ENCODE data around the gene PPP1R2C. TPM values are rescaled to one million over a fixed set of nuclear protein-coding genes. Genes with fewer than 3 reads are reported as not detected.

Gene PPP1R2C
- total RNA-seq, 1 donor = not detected

- no peak overlapping the region for H3K4me3 ChIP-seq (ENCODE audit: low read depth, low read length)
- TF ChIP-seq CTCF (IDR thresholded peaks at IDR 0.05; ENCODE audit: insufficient read depth, low read depth, low read length) = no peak
- no peak for DNase-seq (ENCODE audit: low read depth)
Measured at GRCh38 chrX:42754115-42754514, 23.8 kb downstream of the PPP1R2C start.

GRCh38 chrX:42752730-42753129, 25.2 kb downstream of the PPP1R2C start:
- DNase-seq (ENCODE audit: low read depth) = no peak
- no peak for TF ChIP-seq CTCF (IDR thresholded peaks at IDR 0.05; ENCODE audit: insufficient read depth, low read depth, low read length)
- no peak overlapping the region for H3K4me3 ChIP-seq (ENCODE audit: low read depth, low read length)

GRCh38 chrX:42751573-42751972, 26.4 kb downstream of the PPP1R2C start:
- DNase-seq (ENCODE audit: low read depth) = no peak
- no peak overlapping the region for H3K4me3 ChIP-seq (ENCODE audit: low read depth, low read length)
- no peak for TF ChIP-seq CTCF (IDR thresholded peaks at IDR 0.05; ENCODE audit: insufficient read depth, low read depth, low read length)

- H3K4me3 ChIP-seq (ENCODE audit: low read depth, low read length) = no peak overlapping the region
- peak; percentile 30 for DNase-seq (ENCODE audit: low read depth)
- TF ChIP-seq CTCF (IDR thresholded peaks at IDR 0.05; ENCODE audit: insufficient read depth, low read depth, low read length) = no peak
Measured at GRCh38 chrX:42748067-42748850, 29.7 kb downstream of the PPP1R2C start.

GRCh38 chrX:42746606-42747005, 31.4 kb downstream of the PPP1R2C start:
- H3K4me3 ChIP-seq (ENCODE audit: low read depth, low read length) = no peak overlapping the region
- TF ChIP-seq CTCF (IDR thresholded peaks at IDR 0.05; ENCODE audit: insufficient read depth, low read depth, low read length) = no peak
- DNase-seq (ENCODE audit: low read depth) = peak; percentile 91

- no peak for DNase-seq (ENCODE audit: low read depth)
Measured at GRCh38 chrX:42740456-42740855, 37.5 kb downstream of the PPP1R2C start.

More at GRCh38 chrX:42740456-42740855, 37.5 kb downstream of the PPP1R2C start:
- TF ChIP-seq CTCF (IDR thresholded peaks at IDR 0.05; ENCODE audit: insufficient read depth, low read depth, low read length) = no peak
- H3K4me3 ChIP-seq (ENCODE audit: low read depth, low read length) = no peak overlapping the region

All from fibroblast of villous mesenchyme (primary cell).